Ovary (tissue), 3 donors: ENCODE data around the gene CA7.

Experiments used
- EP300 ChIP-seq: sonication (generic); formaldehyde crosslinking; IDR thresholded peaks from one replicate; pipeline ENCODE4 v1.6.1; 2017; ENCODE audit warnings: antibody characterized with exemption
- POLR2A ChIP-seq: fragments of 450-650 bp; IDR thresholded peaks from one replicate; pipeline ENCODE4 v1.6.1; 2017; ENCODE audit warnings: antibody characterized with exemption, mild to moderate bottlenecking, moderate library complexity
- TF ChIP-seq, protein P1 (sequence below), 3 donors: fragments of 450-650 bp in 2 of 3; fragments of 200-600 bp in 1 of 3; IDR thresholded peaks; one replicate each; pipeline versions ENCODE4 v1.5.1 to v1.8.0; 2016 to 2022; ENCODE audit warnings: antibody characterized with exemption in 3 of 3, mild to moderate bottlenecking in 1 of 3
- donor health status: DM: no; HTN: no; CAD: no.

DNA sequence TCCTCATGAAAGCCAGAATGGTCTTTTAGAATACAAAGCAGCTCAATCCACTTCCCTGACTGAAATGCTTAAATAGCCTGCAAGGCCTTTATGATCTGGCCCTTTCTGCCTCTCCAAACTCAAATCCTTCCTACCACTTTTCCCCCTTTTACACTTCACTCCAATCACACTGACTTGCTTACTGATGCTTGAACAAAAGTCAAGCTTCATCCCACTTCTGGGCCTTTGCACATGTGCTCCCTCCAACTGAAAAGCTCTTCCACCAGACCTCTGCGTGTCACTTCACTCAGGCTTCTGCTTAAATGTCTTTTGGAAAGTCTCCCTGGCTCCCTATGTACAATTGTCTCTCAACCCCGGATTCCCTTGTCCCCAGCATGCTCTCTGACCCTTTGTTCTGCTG lies 29.5 kb upstream of the CA7 start:
- TF ChIP-seq, protein P1, sequence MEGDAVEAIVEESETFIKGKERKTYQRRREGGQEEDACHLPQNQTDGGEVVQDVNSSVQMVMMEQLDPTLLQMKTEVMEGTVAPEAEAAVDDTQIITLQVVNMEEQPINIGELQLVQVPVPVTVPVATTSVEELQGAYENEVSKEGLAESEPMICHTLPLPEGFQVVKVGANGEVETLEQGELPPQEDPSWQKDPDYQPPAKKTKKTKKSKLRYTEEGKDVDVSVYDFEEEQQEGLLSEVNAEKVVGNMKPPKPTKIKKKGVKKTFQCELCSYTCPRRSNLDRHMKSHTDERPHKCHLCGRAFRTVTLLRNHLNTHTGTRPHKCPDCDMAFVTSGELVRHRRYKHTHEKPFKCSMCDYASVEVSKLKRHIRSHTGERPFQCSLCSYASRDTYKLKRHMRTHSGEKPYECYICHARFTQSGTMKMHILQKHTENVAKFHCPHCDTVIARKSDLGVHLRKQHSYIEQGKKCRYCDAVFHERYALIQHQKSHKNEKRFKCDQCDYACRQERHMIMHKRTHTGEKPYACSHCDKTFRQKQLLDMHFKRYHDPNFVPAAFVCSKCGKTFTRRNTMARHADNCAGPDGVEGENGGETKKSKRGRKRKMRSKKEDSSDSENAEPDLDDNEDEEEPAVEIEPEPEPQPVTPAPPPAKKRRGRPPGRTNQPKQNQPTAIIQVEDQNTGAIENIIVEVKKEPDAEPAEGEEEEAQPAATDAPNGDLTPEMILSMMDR (IDR thresholded peaks at IDR 0.05) = no peak
- TF ChIP-seq POLR2A (no peak), EP300 (no peak)
